Sigmoid colon (tissue), 7 donors: ENCODE measurements around the gene BSG. TPM values are rescaled to one million over a fixed set of nuclear protein-coding genes. Genes with fewer than 3 reads are reported as not detected.

ENCODE experiments used
- DNase-seq: peaks from one replicate; pipeline ENCODE4 v3.0.0-alpha.2; 2019
- H3K27ac ChIP-seq, 4 donors: fragments of 200-600 bp; sonication (generic); one replicate each; pipeline ENCODE4 v1.5.1; 2016 to 2019; ENCODE audit warnings: mild to moderate bottlenecking in 1 of 4
- H3K27me3 ChIP-seq, 3 donors: fragments of 200-600 bp; sonication (generic); one replicate each; pipeline ENCODE4 v1.5.1; 2019; ENCODE audit warnings: mild to moderate bottlenecking in 1 of 3
- H3K36me3 ChIP-seq, 4 donors: fragments of 200-600 bp; sonication (generic); one replicate each; pipeline ENCODE4 v1.5.1; 2016 to 2019
- H3K4me1 ChIP-seq, 4 donors: fragments of 200-600 bp; sonication (generic); one replicate each; pipeline ENCODE4 v1.5.1; 2017 to 2019
- H3K4me3 ChIP-seq, 4 donors: fragments of 200-600 bp; sonication (generic); one replicate each; pipeline ENCODE4 v1.5.1; 2017 to 2019; ENCODE audit warnings: mild to moderate bottlenecking in 2 of 4, moderate library complexity in 1 of 4
- H3K9me3 ChIP-seq, 4 donors: fragments of 200-600 bp in 3 of 4; sonication (generic) in 3 of 4; one replicate each; pipeline versions ENCODE4 v1.5.1 to v1.6.1; 2013 to 2019
- CTCF ChIP-seq, 4 experiments: fragments of 450-650 bp in 3 of 4; fragments of 200-600 bp in 1 of 4; IDR thresholded peaks; one replicate each; pipeline ENCODE4 v1.5.1; 2016 to 2019; ENCODE audit warnings: antibody characterized with exemption in 4 of 4, mild to moderate bottlenecking in 3 of 4, moderate library complexity in 2 of 4
- EP300 ChIP-seq, 4 donors: sonication (generic); formaldehyde crosslinking; IDR thresholded peaks; one replicate each; pipeline ENCODE4 v1.6.1; 2017; ENCODE audit warnings: antibody characterized with exemption in 4 of 4
- POLR2A ChIP-seq, 2 donors: fragments of 450-650 bp; IDR thresholded peaks; one replicate each; pipeline ENCODE4 v1.6.1; 2016; ENCODE audit warnings: antibody characterized with exemption in 2 of 2, mild to moderate bottlenecking in 2 of 2, moderate library complexity in 2 of 2
- POLR2AphosphoS5 ChIP-seq, 4 donors: sonication (generic); formaldehyde crosslinking; IDR thresholded peaks; one replicate each; pipeline ENCODE4 v1.6.1; 2017; ENCODE audit warnings: antibody characterized with exemption in 4 of 4
- WGBS, 2 donors: extraction: QIAGEN DNeasy Blood & Tissue Kit; methylation state at CpG; one replicate each; pipeline ENCODE4 v1.1.7; 2013; 5-methylcytosine and 5-hydroxymethylcytosine counted together
- intact Hi-C: fragments of 100-400 bp; cut with DNase I; formaldehyde crosslinking; loops from one replicate; pipeline ENCODE4 v1.15.1; 2023
- polyA plus RNA-seq, 3 donors: library from polyadenylated mRNA; stranded (reverse); fragments of 200-250 nt; gene quantifications; one replicate each; pipeline ENCODE4 v1.2.3, GENCODE V29; 2013
- total RNA-seq, 4 donors: library from RNA; depleted of rRNA; stranded (reverse); fragments of >200 nt; gene quantifications; one replicate each; pipeline ENCODE4 v1.1.0, GENCODE V29; 2016
- donor health status: healthy with polysubstance abuse.
- donor health status: Bipolar disorder and iron deficiency.
- donor health status: healthy.

BSG gene
- total and polyA plus RNA-seq, 7 donors, result 218 to 715 (median 475) TPM

GRCh38 chr19:590396-590745 lies 18.0 kb downstream of the BSG start:
- no peak overlapping the region for H3K4me3 ChIP-seq
- no peak for DNase-seq
- no peak overlapping the region for H3K27ac ChIP-seq
- no peaks in the 10 kb centered on the region for H3K36me3 ChIP-seq
- intact Hi-C loops, result no loop called here
- peaks cover 35 to 79% (median 40%) of the 10 kb centered on the region in 3 donors for H3K27me3 ChIP-seq
- TF ChIP-seq CTCF (IDR thresholded peaks at IDR 0.05) (no peak), EP300 (IDR thresholded peaks at IDR 0.05) (no peak), POLR2AphosphoS5 (IDR thresholded peaks at IDR 0.05) (no peak), POLR2A (IDR thresholded peaks at IDR 0.05) (no peak)
- peaks cover 0 to 27% (median 23%) of the 10 kb centered on the region in 4 donors for H3K4me1 ChIP-seq
- no peaks in the 10 kb centered on the region for H3K9me3 ChIP-seq
- 1% methylated on average over 50 of the region's 50 CpGs for WGBS, 2 donors

DNA sequence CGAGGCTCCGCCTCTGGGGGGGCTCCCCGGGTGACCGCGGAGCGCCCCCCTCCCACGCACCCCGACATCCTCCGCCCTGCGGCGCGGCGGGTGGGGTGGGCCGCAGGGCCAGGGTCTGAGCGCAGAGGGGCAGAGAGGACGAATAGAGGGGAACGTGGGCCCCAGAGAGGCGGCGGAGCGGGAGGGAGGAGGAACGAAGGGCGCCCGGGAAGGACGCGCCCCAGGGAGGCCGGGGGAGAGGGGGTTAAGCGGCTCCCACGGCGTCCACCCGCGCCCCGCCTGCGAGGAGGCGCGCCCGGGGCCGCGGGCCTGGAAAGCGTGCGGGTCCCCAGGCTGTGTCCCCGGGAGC lies 18.3 kb downstream of the BSG start:
- no peak overlapping the region for H3K4me3 ChIP-seq
- no peak for DNase-seq
- no peaks in the 10 kb centered on the region for H3K36me3 ChIP-seq
- no peaks in the 10 kb centered on the region for H3K9me3 ChIP-seq
- 9% methylated on average over 41 of the region's 41 CpGs for WGBS, 2 donors
- peaks cover 0 to 27% (median 23%) of the 10 kb centered on the region in 4 donors for H3K4me1 ChIP-seq
- H3K27me3 ChIP-seq, result peaks cover 33 to 77% (median 40%) of the 10 kb centered on the region in 3 donors
- no peak for TF ChIP-seq POLR2A (IDR thresholded peaks at IDR 0.05)
- TF ChIP-seq EP300 (IDR thresholded peaks at IDR 0.05), result no peak
- no peak for TF ChIP-seq POLR2AphosphoS5 (IDR thresholded peaks at IDR 0.05)
- no peak for TF ChIP-seq CTCF (IDR thresholded peaks at IDR 0.05)
- intact Hi-C loops, result no loop called here
- no peak overlapping the region for H3K27ac ChIP-seq

DNA sequence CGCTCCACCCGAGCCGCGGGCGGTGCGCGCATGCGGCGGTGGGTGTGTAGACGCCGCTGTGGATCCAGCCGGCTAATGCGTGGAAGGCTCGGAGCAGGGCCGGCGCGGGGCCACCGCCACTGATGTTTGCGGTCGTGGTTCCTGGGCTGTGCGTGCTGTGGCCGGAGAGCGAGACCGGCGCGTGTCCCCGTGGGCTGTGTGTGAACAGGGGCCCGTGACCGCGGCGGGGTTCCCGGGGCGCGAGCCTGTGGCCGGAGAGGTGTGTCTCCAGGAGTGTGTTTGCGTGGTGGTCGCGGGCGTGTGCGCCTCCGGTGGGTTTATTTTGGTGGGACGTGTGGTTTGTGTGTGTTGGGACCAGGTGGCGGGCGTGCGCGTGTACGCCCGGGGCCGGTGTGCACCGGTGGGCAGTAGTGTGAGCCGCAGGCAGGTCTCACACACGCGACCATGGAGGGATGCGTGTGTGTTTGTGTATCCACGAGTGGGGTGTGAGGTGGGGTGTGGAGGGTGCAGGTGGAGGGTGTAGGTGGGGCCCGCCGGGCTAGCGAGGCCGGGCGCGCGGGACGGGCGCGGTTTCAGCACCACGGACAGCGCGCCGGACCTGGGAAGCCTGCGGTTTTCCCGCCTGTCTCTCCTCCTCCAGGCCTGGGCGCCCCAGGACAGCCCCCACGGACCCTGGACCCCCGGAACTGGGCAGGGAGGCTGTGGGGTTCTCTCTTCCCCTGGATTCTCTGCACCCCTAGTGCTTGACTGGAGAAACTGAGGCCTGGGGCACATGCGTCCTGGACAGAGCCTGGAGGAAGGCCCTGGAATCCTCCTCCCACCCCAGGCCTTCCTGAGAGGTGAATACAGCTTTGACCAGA lies 18.9 kb downstream of the BSG start:
- WGBS, 2 donors, result 35 to 39% methylated on average over 75 of the region's 75 CpGs
- intact Hi-C loops, result no loop called here
- Histone ChIP-seq H3K4me1 (peaks cover 0 to 27% (median 23%) of the 10 kb centered on the region in 4 donors), H3K27ac (no peak overlapping the region), H3K27me3 (peaks cover 33 to 70% (median 40%) of the 10 kb centered on the region in 3 donors), H3K4me3 (no peak overlapping the region), H3K9me3 (no peaks in the 10 kb centered on the region), H3K36me3 (no peaks in the 10 kb centered on the region)
- no peak for DNase-seq
- TF ChIP-seq POLR2A (IDR thresholded peaks at IDR 0.05) (no peak), EP300 (IDR thresholded peaks at IDR 0.05) (no peak), POLR2AphosphoS5 (IDR thresholded peaks at IDR 0.05) (no peak), CTCF (IDR thresholded peaks at IDR 0.05) (no peak)

DNA sequence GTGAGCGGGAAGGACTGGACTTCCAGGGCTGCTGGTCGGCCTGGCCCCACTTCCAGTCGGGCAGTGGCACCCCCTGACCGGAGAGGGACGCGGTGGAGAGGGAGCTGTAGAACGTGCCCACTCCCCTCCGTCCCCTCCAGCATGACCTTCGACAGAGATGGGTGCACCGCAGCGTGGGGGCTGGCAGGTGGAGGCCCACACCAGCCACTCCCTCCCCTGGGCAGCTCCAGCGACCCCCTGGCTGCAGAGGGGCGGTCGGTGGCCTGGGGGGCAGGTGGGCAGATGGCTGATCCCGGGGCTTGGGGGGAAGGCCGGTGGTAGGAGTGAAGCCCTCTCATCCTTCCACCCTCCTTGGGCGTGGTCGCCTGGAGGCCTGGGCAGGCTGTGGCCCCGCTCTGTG lies 19.7 kb downstream of the BSG start:
- DNase-seq, result no peak
- Histone ChIP-seq H3K4me3 (no peak overlapping the region), H3K36me3 (no peaks in the 10 kb centered on the region), H3K27me3 (peaks cover 33 to 63% (median 40%) of the 10 kb centered on the region in 3 donors), H3K27ac (no peak overlapping the region), H3K4me1 (peaks cover 0 to 27% (median 23%) of the 10 kb centered on the region in 4 donors), H3K9me3 (no peaks in the 10 kb centered on the region)
- TF ChIP-seq CTCF (IDR thresholded peaks at IDR 0.05) (no peak), POLR2A (IDR thresholded peaks at IDR 0.05) (no peak), POLR2AphosphoS5 (IDR thresholded peaks at IDR 0.05) (no peak), EP300 (IDR thresholded peaks at IDR 0.05) (no peak)
- intact Hi-C loops, result no loop called here
- WGBS, 2 donors, result 79 to 81% methylated on average over 19 of the region's 19 CpGs
